Esophagus (tissue), 2 donors: ENCODE data around the gene CHIC2. TPM values are rescaled to one million over a fixed set of nuclear protein-coding genes. Genes with fewer than 3 reads are reported as not detected.

Experiments used
- H3K27ac ChIP-seq, 2 donors: one replicate each; pipeline ENCODE4 v1.5.1; 2013; ENCODE audit warnings: low read depth in 2 of 2, mild to moderate bottlenecking in 2 of 2, inconsistent platforms in 1 of 2, low read length in 1 of 2, moderate library complexity in 1 of 2
- H3K27me3 ChIP-seq, 2 donors: one replicate each; pipeline ENCODE4 v1.6.1; 2013; ENCODE audit warnings: low read length in 2 of 2, control low read depth in 1 of 2, mild to moderate bottlenecking in 1 of 2; ENCODE audit not compliant: insufficient read depth in 2 of 2, control insufficient read depth in 1 of 2
- H3K36me3 ChIP-seq, 2 donors: one replicate each; pipeline ENCODE4 v1.6.1; 2013; ENCODE audit warnings: low read length in 1 of 2; ENCODE audit not compliant: control insufficient read depth in 2 of 2, insufficient read depth in 2 of 2
- H3K4me1 ChIP-seq, 2 donors: one replicate each; pipeline ENCODE4 v1.6.1; 2013; ENCODE audit warnings: low read length in 1 of 2; ENCODE audit not compliant: control insufficient read depth in 2 of 2, insufficient read depth in 2 of 2
- H3K4me3 ChIP-seq, 2 donors: one replicate each; pipeline ENCODE4 v1.5.1; 2013; ENCODE audit warnings: low read length in 2 of 2, mild to moderate bottlenecking in 2 of 2, low read depth in 1 of 2, moderate library complexity in 1 of 2
- H3K9me3 ChIP-seq, 2 donors: one replicate each; pipeline ENCODE4 v1.6.1; 2013; ENCODE audit warnings: mild to moderate bottlenecking in 2 of 2, low read depth in 1 of 2, low read length in 1 of 2, moderate library complexity in 1 of 2; ENCODE audit not compliant: control insufficient read depth in 2 of 2, insufficient read depth in 1 of 2
- WGBS, 2 donors: extraction: QIAGEN DNeasy Blood & Tissue Kit; methylation state at CpG; one replicate each; pipeline ENCODE4 v1.1.7; 2013; 5-methylcytosine and 5-hydroxymethylcytosine counted together
- polyA plus RNA-seq, 2 donors: library from polyadenylated mRNA; stranded (reverse); fragments of 200-250 nt; gene quantifications; one replicate each; pipeline ENCODE4 v1.2.3, GENCODE V29; 2013
- donor health status: healthy with polysubstance abuse.
- donor health status: Bipolar disorder and iron deficiency.

The CHIC2 gene
- polyA plus RNA-seq, 2 donors, result 16.5 to 22.1 TPM

GRCh38 chr4:54017974-54018373 lies 46.4 kb downstream of the CHIC2 start:
- Histone ChIP-seq H3K36me3 (no peaks in the 10 kb centered on the region), H3K9me3 (no peaks in the 10 kb centered on the region), H3K4me1 (no peaks in the 10 kb centered on the region), H3K27ac (no peak overlapping the region), H3K4me3 (no peak overlapping the region), H3K27me3 (no peaks in the 10 kb centered on the region)
- 87 to 97% methylated on average over 1 of the region's 1 CpG for WGBS, 2 donors

- Histone ChIP-seq H3K4me1 (no peaks in the 10 kb centered on the region), H3K27me3 (no peaks in the 10 kb centered on the region), H3K4me3 (no peak overlapping the region), H3K36me3 (no peaks in the 10 kb centered on the region), H3K9me3 (no peaks in the 10 kb centered on the region), H3K27ac (no peak overlapping the region)
- WGBS, 2 donors, result 91 to 98% methylated on average over 2 of the region's 2 CpGs
Measured at GRCh38 chr4:54017308-54017707, 47.1 kb downstream of the CHIC2 start.

DNA sequence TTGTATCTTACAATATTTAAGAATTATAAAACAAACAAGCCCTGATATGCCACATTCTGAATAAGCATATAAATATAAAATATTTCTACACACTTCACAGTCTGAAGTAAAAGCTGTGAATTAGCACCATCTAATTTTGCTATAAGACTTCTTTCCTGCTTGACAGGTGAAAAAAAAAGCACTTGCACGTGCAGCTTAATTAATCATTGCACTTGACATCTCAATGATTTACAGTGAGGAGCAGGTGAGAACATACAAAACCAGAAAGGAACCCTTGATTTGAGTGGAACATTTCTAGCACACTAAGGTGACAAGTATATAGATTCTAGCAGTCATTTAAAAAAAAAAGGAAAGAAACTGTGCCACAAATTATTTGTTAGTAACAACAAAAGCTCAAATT lies 47.9 kb downstream of the CHIC2 start:
- H3K36me3 ChIP-seq, result no peaks in the 10 kb centered on the region
- H3K27ac ChIP-seq, result no peak overlapping the region
- H3K9me3 ChIP-seq, result no peaks in the 10 kb centered on the region
- H3K27me3 ChIP-seq, result no peaks in the 10 kb centered on the region
- H3K4me3 ChIP-seq, result no peak overlapping the region
- no peaks in the 10 kb centered on the region for H3K4me1 ChIP-seq
- WGBS, 2 donors, result 28 to 42% methylated on average over 1 of the region's 1 CpG

DNA sequence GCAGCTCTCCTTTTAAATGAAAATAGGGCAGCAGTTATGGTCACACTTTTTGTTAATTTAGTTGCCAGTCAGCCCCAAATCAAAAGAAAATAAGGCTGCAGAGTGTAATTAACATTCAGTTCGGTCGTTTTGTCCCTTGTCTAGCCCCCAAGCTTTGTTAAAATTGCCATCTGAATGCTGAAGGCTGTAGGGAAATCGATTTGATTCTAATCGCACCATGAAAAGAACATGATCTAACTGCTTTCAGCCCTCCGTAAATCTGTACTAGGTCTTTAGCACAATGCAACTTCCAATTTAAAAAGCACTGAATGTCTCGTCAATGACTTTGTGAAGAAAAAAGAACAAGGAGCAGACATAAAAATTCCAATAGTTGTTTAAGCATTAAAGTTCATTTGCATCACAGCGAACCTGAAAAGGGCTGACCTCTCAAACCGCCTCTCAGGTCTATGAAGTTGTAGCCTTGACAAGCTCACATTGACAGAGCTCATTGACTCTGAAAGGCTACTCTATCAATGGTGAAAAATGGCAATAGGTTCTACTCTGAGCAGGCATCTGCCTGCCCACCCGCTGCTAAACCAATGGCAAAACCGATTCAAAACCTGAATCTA lies 48.9 kb downstream of the CHIC2 start:
- Histone ChIP-seq H3K9me3 (no peaks in the 10 kb centered on the region), H3K4me3 (no peak overlapping the region), H3K36me3 (no peaks in the 10 kb centered on the region), H3K27ac (no peak overlapping the region), H3K4me1 (no peaks in the 10 kb centered on the region), H3K27me3 (no peaks in the 10 kb centered on the region)
- WGBS, 2 donors, result 93 to 94% methylated on average over 10 of the region's 10 CpGs

GRCh38 chr4:54014666-54015160 lies 49.7 kb downstream of the CHIC2 start:
- 97 to 98% methylated on average over 1 of the region's 1 CpG for WGBS, 2 donors
- Histone ChIP-seq H3K4me1 (no peaks in the 10 kb centered on the region), H3K36me3 (no peaks in the 10 kb centered on the region)

DNA sequence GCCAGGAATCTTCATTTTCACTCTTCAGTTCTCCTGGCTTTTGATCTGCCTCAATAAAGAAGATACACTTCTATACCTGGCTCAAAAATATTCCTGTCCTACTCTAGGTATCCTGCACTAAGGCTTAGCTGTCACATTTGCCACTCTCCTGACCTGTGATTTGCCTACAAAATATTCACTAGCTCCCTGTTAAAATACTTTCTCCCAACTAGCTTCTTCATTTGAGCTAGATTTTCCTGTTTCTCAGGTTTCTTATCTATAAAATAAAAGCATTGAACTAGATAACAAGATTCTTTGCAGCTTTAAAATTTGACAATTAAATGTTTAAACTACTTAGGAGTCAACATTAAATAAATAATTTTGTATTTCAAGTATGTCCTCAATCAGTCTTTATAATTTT lies 53.2 kb downstream of the CHIC2 start:
- Histone ChIP-seq H3K27ac (no peak overlapping the region), H3K4me1 (no peaks in the 10 kb centered on the region), H3K36me3 (no peaks in the 10 kb centered on the region), H3K27me3 (no peaks in the 10 kb centered on the region), H3K9me3 (no peaks in the 10 kb centered on the region), H3K4me3 (no peak overlapping the region)

More at GRCh38 chr4:54014666-54015160, 49.7 kb downstream of the CHIC2 start:
- Histone ChIP-seq H3K9me3 (no peaks in the 10 kb centered on the region), H3K27me3 (no peaks in the 10 kb centered on the region), H3K4me3 (no peak overlapping the region), H3K27ac (no peak overlapping the region)

GRCh38 chr4:54006755-54007154 lies 57.6 kb downstream of the CHIC2 start:
- H3K27me3 ChIP-seq, result no peaks in the 10 kb centered on the region
- WGBS, 2 donors, result 96 to 97% methylated on average over 2 of the region's 2 CpGs
- no peaks in the 10 kb centered on the region for H3K36me3 ChIP-seq
- H3K4me3 ChIP-seq, result no peak overlapping the region
- no peaks in the 10 kb centered on the region for H3K9me3 ChIP-seq
- H3K4me1 ChIP-seq, result no peaks in the 10 kb centered on the region
- H3K27ac ChIP-seq, result no peak overlapping the region

DNA sequence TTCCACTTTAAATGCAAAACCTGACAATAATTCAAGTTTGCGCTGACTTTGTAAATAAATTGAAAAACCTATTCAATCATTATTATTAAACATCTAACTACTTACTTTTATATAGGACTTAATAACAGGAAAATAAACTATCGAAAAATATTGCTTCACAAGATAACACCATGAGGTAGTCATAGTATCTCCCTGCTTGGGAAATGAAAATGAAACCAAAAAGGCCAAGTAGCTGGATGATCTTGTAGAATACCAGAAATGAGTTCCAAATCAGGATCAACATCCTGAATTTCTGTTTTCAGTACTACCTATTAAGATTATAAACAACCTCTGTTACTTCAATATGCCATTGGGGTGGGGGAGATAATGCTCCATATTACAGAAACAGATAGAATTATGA lies 58.9 kb downstream of the CHIC2 start:
- H3K27me3 ChIP-seq, result no peaks in the 10 kb centered on the region
- no peak overlapping the region for H3K4me3 ChIP-seq
- H3K9me3 ChIP-seq, result no peaks in the 10 kb centered on the region
- no peaks in the 10 kb centered on the region for H3K36me3 ChIP-seq
- 78 to 79% methylated on average over 2 of the region's 2 CpGs for WGBS, 2 donors
- no peaks in the 10 kb centered on the region for H3K4me1 ChIP-seq
- no peak overlapping the region for H3K27ac ChIP-seq

- WGBS, 2 donors, result 78 to 83% methylated on average over 2 of the region's 2 CpGs
- Histone ChIP-seq H3K4me3 (no peak overlapping the region), H3K4me1 (no peaks in the 10 kb centered on the region), H3K9me3 (no peaks in the 10 kb centered on the region), H3K27me3 (no peaks in the 10 kb centered on the region), H3K36me3 (no peaks in the 10 kb centered on the region), H3K27ac (no peak overlapping the region)
Measured at GRCh38 chr4:54004463-54004862, 59.9 kb downstream of the CHIC2 start.

GRCh38 chr4:54001668-54002365 lies 62.6 kb downstream of the CHIC2 start:
- WGBS, 2 donors, result 94% methylated on average over 10 of the region's 10 CpGs
- H3K27me3 ChIP-seq, result no peaks in the 10 kb centered on the region
- no peaks in the 10 kb centered on the region for H3K36me3 ChIP-seq
- no peaks in the 10 kb centered on the region for H3K9me3 ChIP-seq
- no peaks in the 10 kb centered on the region for H3K4me1 ChIP-seq
- H3K27ac ChIP-seq, result no peak overlapping the region
- H3K4me3 ChIP-seq, result no peak overlapping the region
